HepG2 (cell line): ENCODE data around the gene PRRT2. TPM values are rescaled to one million over a fixed set of nuclear protein-coding genes. Genes with fewer than 3 reads are reported as not detected.

Experiments used
- ATAC-seq: fragments of 200-7000 bp; cut with Tn5 transposase; 3 replicates; pipeline ENCODE4 v1.9.1; 2020; ENCODE audit warnings: mild to moderate bottlenecking, moderate library complexity
- BruUV-seq: library from RNA; stranded (reverse); fragments of 400-500 nt; replicated peaks from 2 replicates; lab custom pipeline; 2021; lab: Mats Ljungman, UMichigan
- CTCF ChIA-PET: fragments of 300-600 bp; formaldehyde crosslinking; extraction: SDS; loops from one replicate; lab custom pipeline; 2021; ENCODE audit warnings: low total read pairs, inconsistent platforms, low intra/inter-chr PET ratio; lab: Yijun Ruan, JAX
- POLR2A ChIA-PET: fragments of 350-600 bp; sonication (Branson Sonifier 250); formaldehyde crosslinking; loops from one replicate; lab custom pipeline; 2020; ENCODE audit warnings: antibody characterized with exemption, inconsistent platforms; lab: Yijun Ruan, JAX
- DNase-seq: peaks from one replicate; pipeline ENCODE4 v3.0.0-alpha.2; 2015; ENCODE audit warnings: low spot score
- FAIRE-seq: peaks from 3 replicates; lab custom pipeline; 2011; peaks lifted over from hg19 to GRCh38; lab: Jason Lieb, UNC
- H2AFZ ChIP-seq: one replicate; pipeline ENCODE4 v1.6.1; 2011; ENCODE audit warnings: low read length, inconsistent platforms
- H3K27ac ChIP-seq: fragments of 300-600 bp; 3 replicates; pipeline ENCODE4 v1.8.0; 2011; ENCODE audit warnings: mixed run types, mild to moderate bottlenecking, mixed read lengths, low read length, inconsistent platforms; ENCODE audit not compliant: insufficient read depth; ENCODE audit errors: extremely low read length
- H3K27me3 ChIP-seq, 2 experiments: fragments of 200-600 bp in 1 of 2; 2 replicates in 1 of 2; 3 replicates in 1 of 2; pipeline versions ENCODE4 v1.6.0 to v1.8.0; 2011; ENCODE audit warnings: low read length in 2 of 2, mild to moderate bottlenecking in 2 of 2, moderate library complexity in 2 of 2, inconsistent platforms in 1 of 2; ENCODE audit not compliant: insufficient read depth in 2 of 2, control insufficient read depth in 1 of 2
- H3K36me3 ChIP-seq, 2 experiments: fragments of 200-600 bp in 1 of 2; replicated peaks in 1 of 2; 2 replicates in 1 of 2; 3 replicates in 1 of 2; pipeline versions ENCODE4 v1.5.1 to v1.8.0; 2011; ENCODE audit warnings: low read length in 2 of 2, inconsistent platforms in 1 of 2; ENCODE audit not compliant: insufficient read depth in 2 of 2, control insufficient read depth in 1 of 2
- H3K4me1 ChIP-seq: 2 replicates; pipeline ENCODE4 v1.5.1; 2012; ENCODE audit warnings: low read length, inconsistent platforms; ENCODE audit not compliant: insufficient read depth
- H3K4me2 ChIP-seq: 2 replicates; pipeline ENCODE4 v1.6.0; 2011; ENCODE audit warnings: low read depth, low read length, inconsistent platforms
- H3K4me3 ChIP-seq, 3 experiments: fragments of 200-600 bp in 1 of 3; sonication (generic), shearing (Covaris generic) in 1 of 3; replicated peaks in 1 of 3; 2 replicates each; pipeline ENCODE4 v1.5.1; 2011 to 2016; ENCODE audit warnings: low read length in 3 of 3, inconsistent platforms in 2 of 3, low read depth in 2 of 3, mild to moderate bottlenecking in 2 of 3, control low read depth in 1 of 3, mixed read lengths in 1 of 3; ENCODE audit not compliant: insufficient read depth in 1 of 3
- H3K79me2 ChIP-seq: one replicate; pipeline ENCODE4 v1.6.1; 2011; ENCODE audit warnings: low read length, inconsistent platforms; ENCODE audit not compliant: insufficient read depth
- H3K9ac ChIP-seq: 2 replicates; pipeline ENCODE4 v1.6.0; 2011; ENCODE audit warnings: mild to moderate bottlenecking, low read depth, low read length, inconsistent platforms; ENCODE audit not compliant: insufficient read depth
- H3K9me3 ChIP-seq: 2 replicates; pipeline ENCODE4 v1.5.1; 2012; ENCODE audit warnings: mild to moderate bottlenecking, low read length
- H4K20me1 ChIP-seq: 2 replicates; pipeline ENCODE4 v1.6.0; 2011; ENCODE audit warnings: inconsistent platforms, mild to moderate bottlenecking, low read length, moderate library complexity; ENCODE audit not compliant: insufficient read depth
- ATF3 ChIP-seq: sonication (generic); formaldehyde crosslinking; IDR thresholded peaks from 2 replicates; pipeline ENCODE4 v1.4.0; 2020; ENCODE audit warnings: missing genetic modification reagents
- BRD4 ChIP-seq: sonication (generic); formaldehyde crosslinking; IDR thresholded peaks from 2 replicates; pipeline ENCODE4 v1.4.0; 2020; ENCODE audit warnings: missing genetic modification reagents
- CBFB ChIP-seq: sonication (generic); formaldehyde crosslinking; IDR thresholded peaks from 2 replicates; pipeline ENCODE4 v1.4.0; 2020; ENCODE audit warnings: missing genetic modification reagents
- EZH2 ChIP-seq: conservative IDR thresholded peaks from 2 replicates; pipeline ENCODE4 v1.6.1; 2012; ENCODE audit warnings: mild to moderate bottlenecking, low read depth, low read length, moderate library complexity
- HOXA3 ChIP-seq: sonication (generic); formaldehyde crosslinking; IDR thresholded peaks from 2 replicates; pipeline ENCODE4 v1.5.0; 2020; ENCODE audit warnings: missing genetic modification reagents
- LBX2 ChIP-seq: sonication (generic); formaldehyde crosslinking; IDR thresholded peaks from 2 replicates; pipeline ENCODE4 v1.5.0; 2020; ENCODE audit warnings: missing genetic modification reagents, mild to moderate bottlenecking, borderline replicate concordance
- MTF1 ChIP-seq: sonication (generic); formaldehyde crosslinking; IDR thresholded peaks from 2 replicates; pipeline ENCODE4 v1.5.0; 2020; ENCODE audit warnings: missing genetic modification reagents
- NFE2 ChIP-seq: sonication (generic); formaldehyde crosslinking; IDR thresholded peaks from 2 replicates; pipeline ENCODE4 v1.4.0; 2020; ENCODE audit warnings: missing genetic modification reagents
- PHF20 ChIP-seq: sonication (generic); formaldehyde crosslinking; IDR thresholded peaks from 2 replicates; pipeline ENCODE4 v1.5.0; 2020; ENCODE audit warnings: mild to moderate bottlenecking, missing genetic modification reagents
- RAD21 ChIP-seq: fragments of 450-650 bp; formaldehyde crosslinking; IDR thresholded peaks from 2 replicates; pipeline ENCODE4 v1.5.0; 2020; ENCODE audit warnings: mild to moderate bottlenecking
- RCOR2 ChIP-seq: IDR thresholded peaks from 2 replicates; pipeline ENCODE4 v1.6.1; 2016; ENCODE audit warnings: missing biosample characterization, missing genetic modification reagents
- RFX1 ChIP-seq: fragments of 450-650 bp; IDR thresholded peaks from 2 replicates; pipeline ENCODE4 v1.6.1; 2017
- SALL1 ChIP-seq: sonication (generic); formaldehyde crosslinking; IDR thresholded peaks from 2 replicates; pipeline ENCODE4 v1.8.0; 2022; ENCODE audit warnings: mild to moderate bottlenecking, missing genetic modification reagents
- SRY ChIP-seq: sonication (generic); formaldehyde crosslinking; IDR thresholded peaks from 2 replicates; pipeline ENCODE4 v1.8.0; 2022; ENCODE audit warnings: mild to moderate bottlenecking, missing genetic modification reagents
- TFE3 ChIP-seq: IDR thresholded peaks from 2 replicates; pipeline ENCODE4 v1.6.1; 2016
- ZBTB37 ChIP-seq: sonication (generic); formaldehyde crosslinking; IDR thresholded peaks from 2 replicates; pipeline ENCODE4 v1.4.0; 2020; ENCODE audit warnings: mild to moderate bottlenecking, missing genetic modification reagents
- ZNF331 ChIP-seq: sonication (generic); formaldehyde crosslinking; IDR thresholded peaks from 2 replicates; pipeline ENCODE4 v1.4.0; 2020; ENCODE audit warnings: missing genetic modification reagents
- ZNF382 ChIP-seq: sonication (generic); formaldehyde crosslinking; IDR thresholded peaks from 2 replicates; pipeline ENCODE4 v1.5.0; 2020; ENCODE audit warnings: missing genetic modification reagents, mild to moderate bottlenecking, borderline replicate concordance
- WGBS: methylation state at CpG from one replicate; pipeline ENCODE4 v1.1.6; 2017; ENCODE audit warnings: low lambda C conversion rate; 5-methylcytosine and 5-hydroxymethylcytosine counted together
- in situ Hi-C: cut with HindIII; loops from 2 replicates; pipeline ENCODE4 v1.10.0; 2017; ENCODE audit warnings: low pct_unique_long_range_greater_than_20kb; ENCODE audit not compliant: extremely low pct_ligation_motif_present
- intact Hi-C: fragments of 100-400 bp; cut with micrococcal nuclease; formaldehyde crosslinking; loops from one replicate; pipeline ENCODE4 v1.10.0; 2022; ENCODE audit not compliant: unreplicated experiment
- polyA plus RNA-seq, 8 experiments: library from polyadenylated mRNA; depleted of rRNA in 3 of 8; stranded (reverse) in 7 of 8; unstranded in 1 of 8; fragments of >200 nt; fragmentation: Illumina TruSeq in 4 of 8; extraction: Trizol in 4 of 8; gene quantifications; 2 replicates each; pipeline versions ENCODE4 v1.2.1 to v1.2.3, GENCODE V29; 2011 to 2016; ENCODE audit warnings: low read depth in 4 of 8, missing spikeins in 1 of 8, mixed read lengths in 1 of 8; ENCODE audit not compliant: insufficient read depth in 1 of 8
- total RNA-seq, 5 experiments: library from RNA; depleted of rRNA; stranded (reverse); fragments of >200 nt; fragmentation: Illumina TruSeq; extraction: Trizol; gene quantifications; 2 replicates each; pipeline ENCODE4 v1.2.3, GENCODE V29; 2016; ENCODE audit warnings: low read depth in 1 of 5
- TF ChIP-seq, protein P1 (sequence below): sonication (generic); formaldehyde crosslinking; IDR thresholded peaks from 2 replicates; pipeline ENCODE4 v1.4.0; 2020; ENCODE audit warnings: missing genetic modification reagents

Gene PRRT2
- total and polyA plus RNA-seq, 2 of the 13 experiments (the other 11 are each of a cell fraction or from before 2014, with no cell fraction given): 0.51 to 1.1 TPM

GRCh38 chr16:29825145-29826044 is 13.4 kb downstream of the PRRT2 start:
- ATAC-seq (peak; percentile 2; the same call in 2 of the 3 replicates), FAIRE-seq (no peak), DNase-seq (no peak)
- in situ Hi-C loops: no loop called here
- Histone ChIP-seq H3K27ac (peak overlapping the region; percentile 16), H3K27me3 (no peaks in the 10 kb centered on the region), H3K36me3 (no peaks in the 10 kb centered on the region), H4K20me1 (no peaks in the 10 kb centered on the region), H2AFZ (no peak overlapping the region), H3K9me3 (no peaks in the 10 kb centered on the region), H3K4me3 (no peak overlapping the region), H3K4me2 (peak overlapping the region; percentile 38), H3K4me1 (peaks cover 100% of the 10 kb centered on the region), H3K79me2 (peaks cover 7% of the 10 kb centered on the region), H3K9ac (peak overlapping the region; percentile 14)
- CTCF ChIA-PET: no interaction called here
- intact Hi-C loops: loop anchor here (5.0 kb wide), 1 partner anchor 37 kb away; the partner anchor contains the start of gene CDIPT
- POLR2A ChIA-PET: interaction anchor here (1.1 to 6.6 kb wide), 8 partner anchors 6 to 74 kb away, joined by 3 to 145 read pairs (median 9); partner anchors contain the start of genes CDIPT, MAZ, MVP and PAGR1
- 82% methylated on average over 10 of the region's 10 CpGs for WGBS
- BruUV-seq: no TSS peak
- 0 out of 2 replicates have a peak, but pooled peaks have one; percentile 11 for TF ChIP-seq SRY (CRISPR knock-in tag)
- no peak for TF ChIP-seq RAD21
- TF ChIP-seq ZNF331 (CRISPR knock-in tag): peak; percentile 21; the same call in 1 of the 2 replicates
- TF ChIP-seq NFE2 (CRISPR knock-in tag): peak; percentile 70; the same call in 1 of the 2 replicates
- no peak for TF ChIP-seq EZH2
- TF ChIP-seq BRD4 (CRISPR knock-in tag): 0 out of 2 replicates have a peak, but pooled peaks have one; percentile 43
- TF ChIP-seq SALL1 (CRISPR knock-in tag): no peak
- TF ChIP-seq MTF1: no peak
- TF ChIP-seq RCOR2 (CRISPR knock-in tag): no peak
- TF ChIP-seq RFX1: no peak
- 0 out of 2 replicates have a peak, but pooled peaks have one; percentile 3 for TF ChIP-seq LBX2 (CRISPR knock-in tag)
- TF ChIP-seq, protein P1, sequence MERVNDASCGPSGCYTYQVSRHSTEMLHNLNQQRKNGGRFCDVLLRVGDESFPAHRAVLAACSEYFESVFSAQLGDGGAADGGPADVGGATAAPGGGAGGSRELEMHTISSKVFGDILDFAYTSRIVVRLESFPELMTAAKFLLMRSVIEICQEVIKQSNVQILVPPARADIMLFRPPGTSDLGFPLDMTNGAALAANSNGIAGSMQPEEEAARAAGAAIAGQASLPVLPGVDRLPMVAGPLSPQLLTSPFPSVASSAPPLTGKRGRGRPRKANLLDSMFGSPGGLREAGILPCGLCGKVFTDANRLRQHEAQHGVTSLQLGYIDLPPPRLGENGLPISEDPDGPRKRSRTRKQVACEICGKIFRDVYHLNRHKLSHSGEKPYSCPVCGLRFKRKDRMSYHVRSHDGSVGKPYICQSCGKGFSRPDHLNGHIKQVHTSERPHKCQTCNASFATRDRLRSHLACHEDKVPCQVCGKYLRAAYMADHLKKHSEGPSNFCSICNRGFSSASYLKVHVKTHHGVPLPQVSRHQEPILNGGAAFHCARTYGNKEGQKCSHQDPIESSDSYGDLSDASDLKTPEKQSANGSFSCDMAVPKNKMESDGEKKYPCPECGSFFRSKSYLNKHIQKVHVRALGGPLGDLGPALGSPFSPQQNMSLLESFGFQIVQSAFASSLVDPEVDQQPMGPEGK (CRISPR knock-in tag): peak; percentile 57
- no peak for TF ChIP-seq TFE3
- TF ChIP-seq PHF20 (CRISPR knock-in tag): no peak
- 0 out of 2 replicates have a peak, but pooled peaks have one; percentile 16 for TF ChIP-seq ATF3 (CRISPR knock-in tag)
- TF ChIP-seq HOXA3 (CRISPR knock-in tag): peak; percentile 22; the same call in 1 of the 2 replicates
- TF ChIP-seq ZNF382 (CRISPR knock-in tag): no peak
- TF ChIP-seq ZBTB37 (CRISPR knock-in tag): no peak
- no peak for TF ChIP-seq CBFB
